Activated CD8-positive, alpha-beta memory T cell treated with anti-CD3 and anti-CD28 coated beads, Interleukin-2, amount 50 U/mL, for 4 hours (primary cell): ENCODE data around the gene CNTFR.
"Not testable (repeated sequence)": the region's sequence is repeated elsewhere in the genome, so short reads cannot be mapped to it uniquely, and the experiment has no call there.

Experiments
- DNase-seq: peaks from one replicate; pipeline ENCODE4 v3.0.0-alpha.2; 2020

The CNTFR gene

GRCh38 chr9:34589636-34590380 is at the start of gene CNTFR:
CNTFR (minus strand) TSS chr9:34589724; CDS start chr9:34568981, 20,743 bp downstream.
- no peak for DNase-seq

GRCh38 chr9:34639322-34639721 is 49.8 kb upstream of the CNTFR start:
- not testable (repeated sequence) for DNase-seq

- no peak for DNase-seq
Observed at GRCh38 chr9:34638138-34638445, 48.6 kb upstream of the CNTFR start.

- peak; percentile 95 for DNase-seq
Observed at GRCh38 chr9:34637356-34638137, 48.0 kb upstream of the CNTFR start, which contains the start of gene SIGMAR1. SIGMAR1 (minus strand) TSS chr9:34637787; CDS start chr9:34637697, 90 bp downstream.

- no peak for DNase-seq
Observed at GRCh38 chr9:34636791-34637355, 47.3 kb upstream of the CNTFR start.

GRCh38 chr9:34635556-34635955 is 46.0 kb upstream of the CNTFR start:
- no peak for DNase-seq

- DNase-seq = no peak
Observed at GRCh38 chr9:34634551-34635248, 45.2 kb upstream of the CNTFR start.

- DNase-seq = peak; percentile 76
Observed at GRCh38 chr9:34633851-34634550, 44.5 kb upstream of the CNTFR start.

GRCh38 chr9:34633166-34633565 is 43.6 kb upstream of the CNTFR start:
- DNase-seq = no peak

- no peak for DNase-seq
Observed at GRCh38 chr9:34630402-34631154, 41.1 kb upstream of the CNTFR start.

GRCh38 chr9:34629491-34629808 is 39.9 kb upstream of the CNTFR start:
- no peak for DNase-seq

- DNase-seq = peak; percentile 56
Observed at GRCh38 chr9:34628656-34629490, 39.3 kb upstream of the CNTFR start, which contains the start of gene ARID3C. ARID3C (minus strand) TSS chr9:34629066; CDS start chr9:34628014, 1,052 bp downstream.

GRCh38 chr9:34627716-34628655 is 38.5 kb upstream of the CNTFR start:
- DNase-seq = no peak

GRCh38 chr9:34625186-34625486 is 35.6 kb upstream of the CNTFR start:
- no peak for DNase-seq

- no peak for DNase-seq
Observed at GRCh38 chr9:34624475-34625185, 35.1 kb upstream of the CNTFR start.

- DNase-seq = no peak
Observed at GRCh38 chr9:34623374-34624235, 34.1 kb upstream of the CNTFR start.

- DNase-seq = peak; percentile 86
Observed at GRCh38 chr9:34620061-34620994, 30.8 kb upstream of the CNTFR start, which contains the start of gene DCTN3. DCTN3 (minus strand) TSS chr9:34620495; CDS start chr9:34620464, 31 bp downstream.
